Femur (tissue), 1 donor: Measurements from ENCODE around the gene PLIN3.
A peak's percentile ranks its signal among the peaks of the same experiment; 100 is the strongest.
"Not testable (repeated sequence)": the region's sequence is repeated elsewhere in the genome, so short reads cannot be mapped to it uniquely, and the experiment has no call there.

ENCODE experiments used
- DNase-seq: peaks from one replicate; pipeline ENCODE4 v3.0.0-alpha.2; 2017

The PLIN3 gene

DNA sequence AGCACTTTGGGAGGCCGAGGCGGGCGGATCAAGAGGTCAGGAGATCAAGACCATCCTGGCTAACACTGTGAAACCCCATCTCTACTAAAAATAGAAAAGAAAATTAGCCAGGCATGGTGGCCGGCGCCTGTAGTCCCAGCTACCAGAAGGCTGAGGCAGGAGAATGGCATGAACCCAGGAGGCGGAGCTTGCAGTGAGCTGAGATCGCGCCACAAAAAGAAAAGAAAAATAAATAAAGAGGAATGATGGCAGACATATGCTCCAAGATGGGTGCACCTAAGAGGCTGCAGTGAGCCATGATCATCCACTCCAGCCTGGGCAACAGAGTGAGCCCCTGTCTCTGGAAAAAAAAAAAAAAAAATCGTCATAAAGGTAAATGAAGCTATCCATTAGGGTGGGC lies 21.5 kb downstream of the PLIN3 start:
- DNase-seq, result not testable (repeated sequence)

DNA sequence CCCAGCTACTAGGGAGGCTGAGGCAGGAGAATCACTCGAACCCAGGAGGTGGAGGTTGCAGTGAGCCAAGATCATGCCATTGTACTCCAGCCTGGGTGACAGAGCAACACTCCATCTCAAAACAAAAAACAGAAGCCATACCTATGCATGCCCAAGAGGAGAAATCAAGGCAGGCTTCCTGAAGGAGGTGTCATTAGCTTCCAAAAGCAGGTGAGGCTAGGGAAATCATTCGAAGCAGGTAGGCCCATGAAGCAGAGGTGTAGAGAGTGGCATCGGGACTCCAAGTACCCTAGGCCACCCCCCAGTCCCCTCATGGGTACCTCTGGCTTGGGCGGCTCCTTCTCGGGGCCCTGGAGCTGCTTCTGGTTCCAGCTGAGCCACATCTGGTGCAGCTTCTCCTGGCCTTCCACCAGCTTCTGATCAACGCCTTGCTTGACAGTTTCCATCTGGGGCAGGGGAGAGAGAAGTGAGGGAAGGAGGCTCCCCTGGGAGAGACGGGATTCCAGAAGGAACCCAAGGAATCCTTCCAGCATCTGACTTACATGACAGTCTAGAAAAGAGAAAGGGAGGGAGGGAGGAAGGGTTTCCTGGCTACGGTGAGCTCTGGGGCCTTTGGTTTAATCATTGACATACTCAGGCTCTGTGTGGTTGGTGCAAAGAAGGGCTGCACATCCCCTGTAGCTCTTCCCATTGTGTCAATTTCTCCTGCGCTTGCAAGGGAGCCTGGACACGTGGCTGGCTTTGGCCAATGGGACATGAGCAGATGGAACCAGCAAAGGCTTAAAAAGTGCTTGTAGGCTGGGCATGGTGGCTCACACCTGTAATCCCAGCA lies 22.9 kb downstream of the PLIN3 start:
- no peak for DNase-seq

DNA sequence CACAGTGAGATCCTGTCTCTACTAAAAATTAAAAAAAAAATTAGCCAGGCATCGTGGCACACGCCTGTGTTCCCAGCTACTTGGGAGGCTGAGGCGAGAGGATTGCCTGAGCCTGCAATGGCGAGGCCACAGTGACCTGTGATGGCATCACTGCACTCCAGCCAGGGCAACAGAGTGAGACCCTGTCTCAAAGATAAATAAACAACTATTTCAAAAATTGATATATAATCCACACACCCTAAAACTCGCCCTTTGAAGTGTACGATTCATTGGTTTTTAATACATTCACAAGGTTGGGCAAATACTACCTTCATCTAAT lies 23.9 kb downstream of the PLIN3 start:
- no peak for DNase-seq

DNA sequence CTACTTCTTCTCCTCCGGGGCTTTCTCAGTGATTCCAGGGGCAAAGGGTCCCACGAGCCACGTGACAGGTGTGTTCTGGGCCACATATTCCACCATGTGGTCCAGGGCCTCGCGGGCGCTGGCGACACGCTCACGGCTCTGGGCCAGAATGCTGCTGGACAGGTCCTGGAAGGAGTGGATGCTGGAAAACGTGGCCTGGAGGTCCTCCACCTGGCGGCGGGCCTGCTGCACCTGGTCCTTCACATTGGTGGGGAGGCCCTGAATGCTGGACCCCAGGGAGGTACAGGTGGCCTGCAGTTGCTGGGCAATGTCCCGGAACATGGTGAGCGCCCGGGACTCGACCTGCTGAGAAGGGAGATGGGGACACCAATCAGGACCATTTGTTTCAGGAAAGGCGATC lies 28.3 kb downstream of the PLIN3 start:
- DNase-seq, result no peak

DNA sequence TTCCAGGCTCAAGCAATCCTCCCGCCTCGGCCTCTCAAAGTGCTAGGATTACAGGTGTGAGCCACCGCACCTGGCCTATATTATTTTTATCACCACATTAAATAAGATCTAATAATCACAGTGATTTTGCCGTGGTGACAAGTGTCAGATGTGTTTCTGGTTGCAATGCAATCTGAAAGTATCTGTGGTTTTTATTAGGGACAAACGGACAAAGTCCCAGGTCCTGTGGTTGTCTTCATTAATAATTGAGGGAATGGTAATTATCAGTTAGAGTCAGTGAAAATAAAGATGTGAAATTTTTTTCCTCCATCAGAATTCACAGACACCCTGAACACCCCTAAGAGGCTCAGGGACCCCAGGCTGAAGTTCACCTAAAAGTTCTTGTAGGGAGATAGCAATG lies 34.7 kb downstream of the PLIN3 start:
- no peak for DNase-seq

DNA sequence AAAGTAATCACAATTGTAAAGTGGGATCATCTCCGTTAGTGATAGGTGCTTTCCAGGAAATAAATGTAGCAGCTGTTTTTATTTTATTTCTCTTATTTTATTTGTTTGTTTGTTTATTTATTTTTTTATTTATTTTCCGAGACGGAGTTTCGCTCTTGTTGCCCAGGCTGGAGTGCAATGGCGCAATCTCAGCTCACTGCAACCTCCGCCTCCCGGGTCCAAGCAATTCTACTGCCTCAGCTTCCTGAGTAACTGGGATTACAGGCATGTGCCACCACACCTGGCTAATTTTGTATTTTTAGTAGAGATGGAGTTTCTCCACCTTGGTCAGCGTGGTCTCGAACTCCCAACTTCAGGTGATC lies 35.5 kb downstream of the PLIN3 start:
- DNase-seq, result not testable (repeated sequence)

DNA sequence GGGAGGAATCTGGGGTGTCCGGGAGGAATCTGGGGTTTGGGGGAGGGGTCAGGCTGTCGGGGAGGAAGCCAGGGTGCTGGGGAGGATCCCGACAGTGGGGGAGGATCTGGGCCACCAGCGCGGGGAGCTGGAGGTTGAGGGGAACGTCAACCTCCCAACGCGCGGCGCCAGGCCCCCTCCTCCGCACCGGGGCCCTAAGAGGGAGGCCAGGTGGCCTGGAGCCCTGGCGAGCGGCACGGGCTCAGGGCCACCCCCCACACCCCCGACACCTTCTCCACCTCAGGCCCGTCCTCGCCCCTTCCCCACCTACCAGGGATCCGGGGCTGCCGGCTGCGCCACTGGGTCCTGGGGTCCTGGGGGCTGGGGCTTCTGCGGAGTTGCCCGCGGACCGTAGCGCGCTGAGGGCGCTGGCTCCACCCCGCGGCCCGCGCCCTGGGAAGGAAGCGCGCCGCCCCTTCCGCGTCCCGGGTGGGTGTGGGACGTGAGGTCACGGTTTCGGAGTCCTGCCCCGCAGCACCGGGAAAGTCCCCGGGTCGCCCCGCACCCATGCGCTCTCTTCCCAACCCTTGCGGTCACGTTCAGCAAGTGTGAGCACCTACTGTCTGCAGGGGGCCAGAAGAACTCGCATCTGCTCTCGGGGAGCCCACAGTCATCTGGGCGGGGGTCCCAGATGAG lies 36.0 kb downstream of the PLIN3 start, which contains the start of gene TICAM1:
Gene TICAM1, minus strand, starts transcription at position 409 of the 675 bp plus-strand sequence. CDS start 13,335 bp downstream, outside the sequence.
- peak; percentile 76 for DNase-seq

DNA sequence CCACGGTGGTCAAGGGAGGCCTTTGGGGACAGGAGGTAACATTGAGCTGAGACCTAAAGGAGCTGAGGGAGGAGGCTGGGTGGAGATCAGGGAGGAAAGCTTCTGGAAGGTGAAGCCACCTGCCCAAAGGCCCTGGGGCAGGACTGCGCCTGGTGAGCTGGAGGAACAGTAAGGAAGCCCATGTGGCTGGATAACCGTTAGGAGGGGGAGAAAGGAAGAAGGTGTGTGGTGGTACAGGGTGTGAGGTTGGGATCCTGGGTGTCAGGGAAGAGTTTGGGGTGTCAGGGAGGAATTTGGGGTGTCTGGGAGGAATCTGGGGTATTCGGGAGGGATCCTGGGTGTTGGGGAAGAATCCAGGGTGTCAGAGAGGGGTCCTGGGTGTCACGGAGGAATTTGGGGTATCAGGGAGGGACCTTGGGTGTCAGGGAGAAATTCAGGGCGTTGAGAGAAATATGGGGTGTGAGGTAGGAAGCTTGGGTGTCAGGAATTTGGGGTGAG lies 36.6 kb downstream of the PLIN3 start:
- no peak for DNase-seq

DNA sequence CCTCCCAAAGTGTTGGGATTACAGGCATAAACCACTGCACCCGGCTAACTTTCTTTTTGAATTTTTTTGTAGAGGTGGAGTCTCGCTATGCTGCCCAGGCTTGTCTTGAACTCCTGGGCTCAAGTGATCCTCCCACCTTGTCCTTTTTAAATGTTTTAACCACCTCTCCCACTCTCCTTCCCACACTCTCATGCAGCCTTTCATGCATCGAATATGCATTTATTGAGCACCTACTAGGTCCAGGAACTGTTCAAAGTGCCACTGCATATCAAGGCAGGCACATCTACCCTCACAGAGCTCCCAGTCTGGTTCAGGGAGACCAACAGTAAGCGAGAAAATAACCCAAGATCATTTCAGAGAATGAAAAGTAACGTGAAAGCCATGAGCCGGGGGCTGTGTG lies 37.1 kb downstream of the PLIN3 start:
- no peak for DNase-seq

DNA sequence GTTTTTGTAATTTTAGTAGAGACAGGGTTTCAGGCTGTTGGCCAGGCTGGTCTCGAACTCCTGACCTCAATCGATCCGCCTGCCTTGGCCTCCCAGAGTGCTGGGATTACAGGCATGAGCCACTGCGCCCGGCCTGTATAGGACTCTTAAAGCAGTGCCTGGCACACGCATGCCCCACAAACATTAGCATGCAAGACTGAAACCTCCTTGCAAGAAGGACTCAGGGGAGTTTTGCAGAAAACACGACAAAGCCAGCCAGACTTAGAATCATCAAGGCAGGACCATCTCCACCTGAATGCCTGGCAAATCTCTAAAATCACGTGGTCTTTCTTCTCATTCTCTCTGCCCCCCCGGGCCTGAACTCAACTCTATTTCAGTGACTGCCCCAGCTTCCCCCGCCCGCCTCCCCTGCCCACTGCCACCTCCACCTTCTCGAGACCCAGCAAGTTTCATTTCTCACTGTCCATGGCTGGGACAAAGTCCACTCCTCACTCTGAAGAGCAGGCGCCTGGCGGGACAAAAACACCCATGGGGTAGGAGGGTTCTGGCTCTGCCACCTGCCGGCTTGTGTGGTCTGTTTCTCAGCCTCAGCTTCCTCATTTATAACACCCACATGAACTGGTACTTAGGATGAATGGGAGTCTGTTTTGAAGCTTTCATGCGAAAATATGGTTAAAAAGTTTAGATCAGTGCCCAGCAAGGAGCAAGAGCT lies 38.3 kb downstream of the PLIN3 start:
- DNase-seq, result no peak

DNA sequence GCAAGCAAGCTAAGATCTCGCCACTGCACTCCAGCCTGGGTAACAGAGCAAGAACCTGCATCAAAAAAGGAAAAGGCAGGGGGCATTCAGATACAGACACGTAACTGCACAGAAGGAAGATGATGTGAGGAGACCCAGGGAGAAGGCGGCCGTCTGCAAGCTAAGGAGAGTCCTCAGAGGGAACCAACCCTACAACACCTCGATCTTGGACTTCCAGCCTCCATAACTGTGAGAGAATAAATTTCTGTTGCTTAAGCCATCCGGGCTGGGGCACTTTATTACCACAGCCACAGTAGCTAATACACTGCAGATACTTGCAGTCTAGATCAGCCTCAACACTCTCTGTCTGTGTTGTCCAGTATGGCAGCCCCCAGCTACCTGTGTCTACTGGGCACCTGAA lies 43.9 kb downstream of the PLIN3 start:
- DNase-seq, result no peak

DNA sequence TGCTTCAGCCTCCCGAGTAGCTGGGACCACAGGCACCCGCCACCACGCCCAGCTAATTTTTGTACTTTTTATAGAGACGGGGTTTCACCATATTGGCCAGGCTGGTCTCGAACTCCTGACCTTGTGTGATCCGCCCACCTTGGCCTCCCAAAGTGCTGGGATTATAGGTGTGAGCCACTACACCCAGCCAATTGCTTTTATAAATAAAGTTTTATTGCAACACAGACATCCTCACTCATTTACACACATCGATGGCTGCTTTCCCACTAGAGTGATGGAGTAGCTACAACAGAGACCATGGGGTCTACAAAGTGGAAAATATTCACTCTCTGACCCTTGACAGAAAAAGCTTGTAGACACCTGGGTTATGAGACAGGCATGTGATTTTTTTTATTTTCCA lies 45.1 kb downstream of the PLIN3 start:
- not testable (repeated sequence) for DNase-seq

DNA sequence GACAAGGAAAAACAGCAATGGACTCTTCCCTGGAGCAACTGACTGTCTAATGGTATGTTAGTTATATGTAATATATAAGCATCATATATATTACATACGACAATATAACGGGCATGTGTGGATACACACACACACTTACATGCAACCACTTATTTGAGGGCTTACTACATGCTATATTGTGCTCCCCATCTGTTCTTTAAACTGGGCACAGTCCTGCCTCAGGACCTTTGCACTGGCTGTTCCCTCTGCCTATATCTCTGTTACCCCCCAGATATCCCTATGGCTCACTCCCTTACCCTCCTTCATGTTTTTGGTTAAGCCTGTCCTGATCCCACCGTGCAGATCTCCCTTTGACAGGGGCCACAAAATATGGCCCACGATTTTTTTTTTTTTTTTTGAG lies 46.2 kb downstream of the PLIN3 start:
- DNase-seq, result no peak

DNA sequence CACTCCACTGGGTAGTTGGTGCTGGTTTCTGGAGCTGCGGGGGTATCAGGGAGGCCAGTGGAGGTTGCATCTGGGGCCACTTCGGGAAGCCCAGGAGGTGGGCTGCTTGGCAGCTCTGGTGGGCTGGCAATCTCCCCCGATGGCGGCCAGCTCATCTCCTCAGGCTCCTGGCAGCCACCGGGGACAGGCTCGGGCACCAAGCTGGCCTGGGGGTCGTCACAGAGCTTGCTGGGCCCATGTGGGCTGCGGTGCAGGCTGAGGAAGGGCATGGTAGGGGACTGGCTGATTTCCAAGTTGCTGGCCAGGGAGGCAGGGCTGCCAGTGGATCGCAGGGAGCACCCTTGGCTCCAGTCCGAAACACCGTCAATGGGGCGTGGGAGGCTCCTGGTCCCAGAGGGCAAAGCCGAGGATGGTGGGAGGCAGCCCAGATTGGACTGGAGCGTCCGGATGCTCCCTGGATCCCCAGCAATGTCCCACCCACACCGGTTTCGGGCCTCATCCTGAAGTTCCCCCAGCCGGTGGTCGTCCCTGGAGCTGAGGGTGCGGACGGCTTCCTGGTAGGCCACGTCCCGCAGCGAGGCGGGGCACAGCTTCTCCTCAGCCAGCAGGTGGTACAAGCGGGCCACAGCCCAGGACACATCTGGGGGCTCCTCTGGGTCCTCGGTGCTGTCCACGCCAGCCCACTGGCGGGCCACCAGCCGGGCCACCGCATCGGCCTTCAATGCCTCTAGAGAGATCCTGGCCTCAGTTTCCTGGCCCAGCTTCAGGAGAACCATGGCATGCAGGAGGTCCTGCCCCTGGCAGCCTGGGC lies 49.8 kb downstream of the PLIN3 start:
- no peak for DNase-seq

DNA sequence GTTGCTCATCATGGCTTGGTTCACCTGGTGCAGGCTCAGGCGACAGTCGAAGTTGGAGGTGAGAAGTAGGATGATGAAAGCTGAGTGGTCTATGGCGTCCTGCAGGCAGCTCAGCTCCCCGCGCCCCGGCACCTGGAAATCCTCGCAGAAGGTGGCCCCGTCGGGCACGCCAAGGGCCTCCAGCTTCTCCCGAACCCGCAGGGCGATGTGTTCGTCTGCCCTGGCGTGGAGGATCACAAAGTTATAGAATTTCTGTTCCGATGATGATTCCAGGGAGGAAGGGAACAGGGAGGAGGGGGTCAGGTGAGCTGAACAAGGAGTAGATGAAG lies 50.6 kb downstream of the PLIN3 start:
- DNase-seq, result no peak

DNA sequence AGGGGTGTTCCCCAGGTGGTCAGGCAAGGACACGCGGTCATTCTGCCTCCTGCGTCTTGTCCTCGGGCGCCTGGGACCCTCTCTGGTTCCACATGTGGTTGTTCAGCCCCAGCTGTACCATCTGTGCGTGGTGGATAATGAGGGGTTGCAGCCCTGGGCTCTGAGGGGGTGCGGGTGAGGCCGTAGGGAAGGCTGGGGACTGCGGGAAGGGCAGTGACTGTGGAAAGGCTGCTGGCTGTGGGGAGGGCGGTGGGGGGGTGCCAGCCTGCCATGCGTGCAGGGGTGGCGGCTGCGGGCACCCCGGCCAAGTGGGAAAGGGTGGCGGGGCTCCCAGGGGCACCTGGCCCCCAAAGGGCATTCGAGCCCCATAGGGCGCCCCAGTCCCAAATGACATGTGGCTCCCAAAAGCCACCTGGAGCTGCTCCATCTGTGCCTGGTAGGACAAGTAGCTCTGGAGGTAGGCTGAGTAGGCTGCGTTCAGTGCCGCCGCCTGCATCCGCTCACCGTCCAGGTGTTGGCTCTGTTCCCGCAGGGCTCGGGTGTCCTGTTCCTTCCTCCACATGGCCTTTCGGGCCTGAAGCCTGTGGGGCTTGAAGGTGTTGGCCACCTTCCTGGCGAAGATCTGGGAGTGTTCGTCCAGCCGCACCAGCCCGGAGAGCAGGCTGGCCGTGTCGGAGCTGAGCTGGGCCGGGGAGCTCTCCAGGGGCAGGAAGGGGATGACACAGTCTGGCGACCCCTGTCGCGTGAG lies 51.1 kb downstream of the PLIN3 start:
- DNase-seq, result no peak

DNA sequence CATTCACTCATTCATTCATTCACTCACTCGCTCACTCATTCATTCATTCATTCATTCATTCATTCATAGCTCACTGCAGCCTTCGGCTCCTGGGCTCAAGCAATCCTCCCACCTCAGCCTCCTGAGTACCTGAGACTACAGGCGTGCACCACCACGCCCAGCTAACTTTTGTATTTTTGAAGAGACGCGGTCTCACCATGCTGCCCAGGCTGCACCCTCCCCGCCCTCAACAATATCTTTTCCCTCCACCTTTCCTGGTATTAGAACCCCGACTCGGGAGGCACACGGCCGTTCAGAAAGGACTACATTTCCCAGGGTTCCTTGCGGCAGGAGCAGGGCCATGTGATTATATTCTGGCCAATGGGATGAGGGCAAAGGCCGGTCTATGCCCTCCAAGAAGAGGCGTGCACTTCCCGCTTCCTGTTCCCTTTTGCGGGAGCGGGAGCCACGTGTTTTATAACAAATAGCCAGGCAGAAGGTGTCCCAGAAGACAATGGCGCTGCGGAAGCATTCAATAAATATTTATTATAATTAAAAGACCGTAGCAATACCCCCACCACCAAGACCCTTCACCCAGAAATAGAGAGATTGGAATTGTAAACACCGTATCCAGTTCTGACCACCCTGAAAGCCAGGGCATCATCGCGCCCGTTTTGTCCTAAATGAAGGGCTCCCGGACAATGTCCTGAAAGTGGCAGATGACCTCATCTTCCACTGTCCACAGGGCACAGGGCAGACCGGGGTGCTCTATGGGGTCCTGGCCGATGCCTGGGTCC lies 51.9 kb downstream of the PLIN3 start:
- DNase-seq, result peak; percentile 93

DNA sequence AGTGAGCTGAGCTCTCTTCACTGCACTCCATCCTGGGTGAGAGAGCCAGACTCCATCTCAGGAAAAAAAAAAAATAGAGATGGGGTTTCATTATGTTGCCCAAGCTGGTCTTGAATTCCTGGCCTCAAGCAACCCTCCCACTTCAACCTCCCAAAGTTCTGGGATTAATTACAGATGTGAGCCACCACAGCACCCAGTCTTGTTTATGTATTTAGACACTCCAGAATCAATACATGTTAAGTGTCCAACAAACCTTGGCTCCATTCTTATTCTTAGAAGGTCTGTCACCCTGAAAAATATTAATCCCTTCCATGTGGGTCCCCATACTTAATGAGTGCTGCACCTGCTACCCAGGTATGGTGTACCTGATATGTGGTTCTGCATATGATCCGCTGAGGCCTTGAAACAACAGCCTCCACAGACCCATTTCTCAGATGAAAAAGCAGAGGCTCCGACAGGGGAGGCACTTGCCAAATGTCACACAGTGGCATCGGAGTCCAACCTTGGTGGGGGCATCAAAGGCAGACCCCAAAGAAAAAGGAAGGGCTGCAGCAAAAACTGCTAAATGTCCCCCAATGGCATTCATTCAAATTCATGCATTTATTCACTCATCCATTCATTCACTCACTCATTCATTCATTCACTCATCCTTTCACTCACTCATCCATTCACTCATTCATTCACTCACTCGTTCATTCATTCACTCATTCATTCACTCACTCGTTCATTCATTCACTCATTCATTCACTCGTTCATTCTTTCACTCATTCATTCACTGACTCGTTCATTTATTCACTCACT lies 52.6 kb downstream of the PLIN3 start:
- no peak for DNase-seq

DNA sequence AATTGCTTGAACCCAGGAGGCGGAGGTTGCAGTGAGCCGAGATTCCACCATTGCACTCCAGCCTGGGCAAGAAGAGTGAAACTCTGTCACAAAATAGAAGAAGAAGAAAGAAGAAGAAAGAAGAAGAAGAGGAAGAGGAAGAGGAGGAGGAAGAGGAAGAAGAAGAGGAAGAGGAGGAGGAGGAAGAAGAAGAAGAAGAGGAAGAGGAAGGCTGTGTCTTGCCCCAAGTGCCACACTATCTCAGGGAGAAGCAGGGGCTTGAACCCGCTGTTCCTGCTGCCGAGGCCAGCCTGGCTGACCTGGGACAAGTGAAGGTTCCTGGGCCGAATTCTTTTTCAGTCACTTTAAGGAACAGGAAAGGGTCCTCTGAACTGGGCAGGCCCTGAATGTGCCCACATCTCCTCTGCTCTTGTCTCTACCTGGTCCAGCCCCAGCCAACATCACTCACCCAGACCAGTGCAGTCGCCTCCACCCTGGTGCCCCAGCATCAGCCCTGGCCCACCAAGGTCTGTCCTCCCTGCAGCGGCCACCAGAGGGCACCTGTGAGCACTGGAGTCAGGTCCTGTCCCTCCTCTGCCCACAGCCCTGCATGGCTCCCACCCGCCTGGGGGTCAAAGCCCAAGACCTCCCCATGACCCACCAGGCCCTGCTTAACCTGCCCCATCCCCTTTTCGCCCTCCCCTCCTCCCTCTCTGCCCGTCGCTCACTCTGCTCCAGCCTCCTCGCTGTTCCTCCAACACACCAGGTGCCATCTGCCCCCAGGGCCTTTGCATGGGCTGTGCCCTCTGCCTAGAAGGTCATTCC lies 55.9 kb downstream of the PLIN3 start:
- peak; percentile 80 for DNase-seq

DNA sequence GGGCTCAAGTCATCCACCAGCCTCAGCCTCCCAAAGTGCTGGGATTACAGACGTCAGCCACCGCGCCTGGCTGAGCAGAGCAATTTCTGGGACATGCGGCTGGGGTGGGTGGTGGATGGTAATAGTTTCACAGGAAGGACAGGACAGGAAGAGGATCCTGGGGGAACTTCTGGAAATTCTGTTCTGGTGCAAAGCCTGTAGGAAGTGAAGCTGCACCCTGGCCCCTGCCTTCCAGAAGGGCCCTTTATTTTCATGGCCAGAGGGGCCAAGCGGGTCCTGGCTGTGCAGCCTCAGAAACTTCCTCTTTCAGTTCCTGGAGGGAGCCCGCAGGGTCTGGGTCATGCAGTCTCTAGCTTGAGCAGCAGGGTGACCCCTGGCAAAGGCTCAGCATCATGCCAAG lies 60.3 kb downstream of the PLIN3 start:
- DNase-seq, result peak; percentile 65
